ENCODE results near the gene MYCL. TPM values are rescaled to one million over a fixed set of nuclear protein-coding genes. Genes with fewer than 3 reads are reported as not detected.

Gene MYCL
- total RNA-seq, 1 experiment from 2014 or later: 18.4 TPM

- Histone ChIP-seq H3K79me1 (ENCODE audit: insufficient read depth, low read depth, low read length, poor library complexity, severe bottlenecking) (no peaks in the 10 kb centered on the region), H4K8ac (replicated peaks; ENCODE audit: insufficient read length, low read depth, low read length) (no peak overlapping the region), H2BK20ac (ENCODE audit: low read depth, low read length, poor library complexity, severe bottlenecking) (no peak overlapping the region), H2BK5ac (ENCODE audit: insufficient read length, low read length) (no peak overlapping the region), H3K4ac (ENCODE audit: low read depth, low read length) (no peak overlapping the region), H4K91ac (ENCODE audit: insufficient read length, low read depth, low read length) (no peak overlapping the region), H3K18ac (ENCODE audit: insufficient read length, low read depth, low read length) (no peak overlapping the region), H3K9ac (ENCODE audit: extremely low read depth, insufficient read length, low read length) (no peak overlapping the region), H3K23me2 (ENCODE audit: insufficient read length, low read depth, low read length, poor library complexity, severe bottlenecking) (peaks cover 19% of the 10 kb centered on the region), H2AFZ (ENCODE audit: low read length) (no peak overlapping the region), H3K9me3 (ENCODE audit: control insufficient read depth, low read depth, low read length) (no peaks in the 10 kb centered on the region), H3K14ac (ENCODE audit: insufficient read depth, low read length) (no peak overlapping the region; the same call in 1 of the 2 replicates), H2BK120ac (ENCODE audit: low read depth, low read length, poor library complexity, severe bottlenecking) (no peak overlapping the region), H3K27me3 (ENCODE audit: insufficient read depth, low read length) (no peaks in the 10 kb centered on the region; the same call in 1 of the 2 replicates), H2BK15ac (ENCODE audit: low read depth, low read length) (no peak overlapping the region), H3K4me1 (ENCODE audit: insufficient read depth, low read length) (peaks cover 23% of the 10 kb centered on the region), H4K20me1 (ENCODE audit: control insufficient read depth, insufficient read depth, insufficient read length) (no peaks in the 10 kb centered on the region), H3K56ac (ENCODE audit: insufficient read length, low read depth, low read length) (no peak overlapping the region), H3K23ac (ENCODE audit: insufficient read length, low read depth, low read length) (no peak overlapping the region), H3T11ph (ENCODE audit: low read length) (no peak overlapping the region), H3K4me2 (ENCODE audit: insufficient read depth, insufficient read length, low read length) (no peak overlapping the region), H4K5ac (ENCODE audit: insufficient read length, low read depth, low read length) (no peak overlapping the region), H3K79me2 (ENCODE audit: insufficient read depth, low read length) (no peaks in the 10 kb centered on the region), H2BK12ac (ENCODE audit: insufficient read length, low read depth, low read length) (no peak overlapping the region), H2AK5ac (ENCODE audit: insufficient read length, low read length) (no peak overlapping the region), H3K27ac (ENCODE audit: insufficient read length, low read depth, low read length) (no peak overlapping the region)
- peaks cover 74 to 79% of the 10 kb centered on the region in 2 experiments for H3K4me1 Mint-ChIP-seq
- peak; percentile 24; the same call in 1 of the 3 replicates for TF ChIP-seq CTCF (conservative IDR thresholded peaks at IDR 0.05)
- DNase-seq: peak; percentile 38
- no CpG with 5 or more reads among the region's 11 CpGs for WGBS (ENCODE audit: extremely low coverage, insufficient read length, low lambda C conversion rate)
- H3K27me3 Mint-ChIP-seq (ENCODE audit: low read depth): peaks cover 6% of the 10 kb centered on the region
- H3K9me3 Mint-ChIP-seq: peaks cover 0 to 2% of the 10 kb centered on the region in 2 experiments; a peak in 1 of 5 replicates
- H3K27ac Mint-ChIP-seq: peak overlapping the region; percentile 84 to 99 (median 92); a peak in 6 of 7 replicates
- H3K36me3 Mint-ChIP-seq (ENCODE audit: insufficient read depth in 1 of 3, low read depth in 3 of 3): peaks cover 2 to 26% (median 7%) of the 10 kb centered on the region in 3 experiments; a peak in 6 of 7 replicates
- H3K4me3 Mint-ChIP-seq: peak overlapping the region in 1 of 2 experiments; percentile 40; a peak in 3 of 5 replicates
Measured at GRCh38 chr1:39896909-39897685, 4.6 kb downstream of the MYCL start.
